ENCODE data around the gene NRGN.
"Not testable (repeated sequence)": the region's sequence is repeated elsewhere in the genome, so short reads cannot be mapped to it uniquely, and the experiment has no call there.

The NRGN gene

DNA sequence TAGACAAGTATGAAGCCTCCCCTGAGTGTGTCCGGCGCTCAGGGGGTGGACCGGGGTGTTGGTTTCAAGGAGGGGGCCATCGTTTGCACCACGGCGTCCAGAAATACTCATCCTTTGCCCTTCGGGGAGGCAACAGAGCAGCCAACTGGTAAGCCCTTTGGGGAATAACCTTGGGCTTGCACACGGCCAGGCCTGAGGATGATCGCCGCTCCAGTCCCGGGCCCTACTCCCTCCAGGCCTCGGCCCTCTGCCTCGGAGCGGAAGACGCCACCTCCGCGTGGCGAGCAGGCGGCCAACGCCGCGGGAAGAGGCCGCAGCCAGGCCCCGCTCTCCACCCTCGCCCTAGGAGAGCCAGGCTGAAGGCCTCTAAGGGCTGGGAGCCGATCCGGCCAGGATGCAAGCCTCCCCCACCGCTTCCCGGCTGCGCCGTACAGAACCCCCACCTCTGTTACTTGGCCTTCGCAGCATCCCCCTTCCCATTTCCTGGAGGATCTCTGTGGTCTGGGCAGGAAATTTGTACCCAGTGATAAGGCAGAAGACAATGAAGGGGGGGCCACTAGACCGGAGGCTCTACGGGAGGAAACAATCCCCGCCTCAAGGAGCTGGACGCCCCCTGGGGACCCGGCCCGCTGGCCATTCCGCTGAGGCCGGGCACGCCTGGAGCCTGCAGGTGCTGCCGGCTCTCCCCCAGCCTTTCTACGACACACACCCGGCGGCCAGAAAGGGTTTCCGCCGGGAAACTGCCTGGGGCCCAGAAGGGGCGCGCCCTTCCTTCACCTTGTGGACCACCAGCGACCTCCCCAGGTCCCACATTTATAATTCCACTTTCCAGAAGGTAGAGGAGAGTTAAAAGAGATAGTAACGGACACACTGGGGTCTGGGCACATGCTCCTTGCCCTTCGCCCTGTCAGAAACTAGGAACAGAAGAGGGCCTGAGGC lies 19.8 kb downstream of the NRGN start:
- DNase-seq = no peak

- DNase-seq = no peak
Measured at GRCh38 chr11:124760205-124760652, 20.5 kb downstream of the NRGN start.

GRCh38 chr11:124760806-124761205 lies 21.1 kb downstream of the NRGN start:
- no peak for DNase-seq

DNA sequence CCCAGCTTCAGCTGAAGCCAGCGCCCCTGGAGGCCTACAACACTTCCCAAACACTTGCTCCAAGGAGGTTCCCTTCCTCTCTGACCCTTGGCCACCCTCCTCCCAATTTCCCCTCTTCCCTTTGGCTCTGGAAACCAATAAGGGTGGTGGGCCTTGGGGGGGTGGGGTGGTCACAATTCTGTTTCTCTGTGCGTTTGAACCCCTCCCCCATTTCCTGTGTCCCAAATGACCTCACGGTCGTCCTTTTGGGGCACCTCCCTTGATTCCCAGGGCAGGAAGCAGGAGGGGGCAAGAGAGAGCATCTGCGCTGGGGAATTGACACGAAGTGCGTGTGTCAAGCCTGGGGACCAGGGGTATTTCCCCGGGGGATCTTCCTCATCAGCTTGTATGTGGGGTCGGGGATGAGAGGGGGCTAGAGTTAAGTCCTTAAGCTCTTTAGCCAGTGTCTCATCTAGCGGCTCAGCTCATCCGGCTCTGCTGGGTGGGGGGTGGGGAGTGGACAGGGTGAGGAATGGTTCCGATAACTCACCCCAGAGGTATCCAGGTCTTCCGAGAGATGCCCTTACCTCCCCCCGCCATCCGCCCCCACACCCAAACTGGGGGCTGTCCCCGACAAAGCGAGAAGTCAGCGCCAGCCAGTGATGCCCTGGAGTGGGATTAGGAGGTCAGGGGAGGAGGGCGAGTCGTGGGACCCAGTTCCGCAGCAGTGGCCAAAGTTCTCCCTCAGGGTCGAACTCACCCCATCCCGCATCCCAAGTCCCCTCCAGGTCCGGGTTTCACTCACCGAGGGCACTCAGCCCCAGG lies 21.8 kb downstream of the NRGN start:
- no peak for DNase-seq

GRCh38 chr11:124762105-124762623 lies 22.4 kb downstream of the NRGN start, which contains the start of gene ESAM:
TSS of gene ESAM (minus strand) at chr11:124762290. CDS start at chr11:124762154, 136 bp downstream.
- DNase-seq = no peak

- no peak for DNase-seq
Measured at GRCh38 chr11:124762624-124763155, 22.9 kb downstream of the NRGN start.

- peak; percentile 38 to 47 for DNase-seq
Measured at GRCh38 chr11:124763156-124763947, 23.6 kb downstream of the NRGN start.

DNA sequence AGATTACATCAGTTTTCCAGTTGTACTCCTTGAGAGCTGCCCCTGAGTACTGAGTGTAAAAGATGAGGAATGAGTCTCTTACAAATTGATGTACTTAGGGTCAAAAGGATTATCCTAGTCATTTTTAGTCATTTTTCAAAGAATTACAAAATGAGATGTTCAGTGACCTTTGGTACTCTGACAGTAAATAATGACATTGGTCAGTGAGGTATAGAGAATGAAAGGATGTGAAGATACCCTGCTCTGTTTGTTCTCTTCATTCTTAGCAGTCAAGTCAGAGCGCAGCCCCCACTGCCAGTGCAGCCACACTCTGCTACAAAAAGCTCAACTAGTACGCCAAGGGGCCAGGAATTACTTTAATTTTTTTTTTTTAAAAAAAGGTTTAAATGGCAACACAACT lies 26.4 kb downstream of the NRGN start:
- no peak for DNase-seq

- DNase-seq = no peak
Measured at GRCh38 chr11:124768914-124769313, 29.2 kb downstream of the NRGN start.

GRCh38 chr11:124769806-124770774 lies 30.3 kb downstream of the NRGN start:
- DNase-seq = no peak

DNA sequence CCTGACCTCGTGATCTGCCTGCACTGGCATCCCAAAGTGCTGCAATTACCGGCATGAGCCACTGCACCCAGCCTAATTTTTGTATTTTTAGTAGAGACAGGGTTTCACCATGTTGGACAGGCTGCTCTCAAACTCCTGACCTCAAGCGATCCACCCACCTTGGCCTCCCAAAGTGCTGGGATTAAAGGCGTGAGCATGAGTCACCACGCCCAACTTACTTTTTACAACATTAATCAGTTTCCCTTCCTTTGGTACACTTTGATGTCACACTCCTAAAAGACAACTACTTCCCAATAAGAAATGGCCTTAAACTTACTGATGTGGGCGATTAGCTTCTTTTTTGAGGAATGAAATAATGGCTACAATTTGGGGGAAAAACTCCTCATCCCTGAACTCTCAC lies 31.2 kb downstream of the NRGN start:
- not testable (repeated sequence) for DNase-seq

- no peak for DNase-seq
Measured at GRCh38 chr11:124776865-124777645, 37.3 kb downstream of the NRGN start.

DNA sequence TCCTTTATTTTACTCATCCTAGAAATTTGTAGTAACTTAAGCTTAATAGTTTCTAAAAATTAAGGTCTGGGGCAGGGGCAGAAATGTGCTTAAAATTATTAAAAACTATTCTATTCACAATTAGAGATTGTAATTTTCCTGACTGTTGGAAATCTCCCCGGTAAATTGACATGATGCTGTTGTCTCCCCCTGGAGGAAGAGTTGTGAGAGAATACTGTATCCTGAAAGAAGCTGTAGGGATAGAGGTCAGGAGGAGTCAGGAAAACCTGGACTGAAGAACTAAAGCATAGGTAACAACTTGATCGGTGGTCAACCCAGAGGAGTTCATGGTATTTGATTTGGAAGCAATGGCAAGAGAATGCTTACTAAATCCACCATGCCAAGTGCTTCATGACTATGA lies 38.5 kb downstream of the NRGN start:
- no peak for DNase-seq

DNA sequence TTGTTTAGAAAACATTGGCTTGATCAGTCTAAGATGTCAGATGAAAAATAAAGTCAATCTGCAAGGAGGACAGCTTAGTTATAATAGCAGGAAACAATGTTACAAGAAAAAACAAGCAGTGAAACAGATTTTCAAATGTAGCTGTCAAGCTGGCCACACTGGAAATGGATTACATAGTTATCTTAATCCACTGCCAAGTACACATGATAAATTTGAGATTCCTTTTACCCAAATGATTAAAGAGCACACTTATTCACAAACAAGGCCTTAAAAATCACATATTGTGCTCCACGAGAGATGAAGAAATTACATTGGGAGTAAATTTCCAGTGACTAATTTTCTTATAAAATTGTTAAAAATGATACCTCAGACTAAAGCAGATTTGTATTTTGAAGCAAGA lies 39.8 kb downstream of the NRGN start:
- no peak for DNase-seq

DNA sequence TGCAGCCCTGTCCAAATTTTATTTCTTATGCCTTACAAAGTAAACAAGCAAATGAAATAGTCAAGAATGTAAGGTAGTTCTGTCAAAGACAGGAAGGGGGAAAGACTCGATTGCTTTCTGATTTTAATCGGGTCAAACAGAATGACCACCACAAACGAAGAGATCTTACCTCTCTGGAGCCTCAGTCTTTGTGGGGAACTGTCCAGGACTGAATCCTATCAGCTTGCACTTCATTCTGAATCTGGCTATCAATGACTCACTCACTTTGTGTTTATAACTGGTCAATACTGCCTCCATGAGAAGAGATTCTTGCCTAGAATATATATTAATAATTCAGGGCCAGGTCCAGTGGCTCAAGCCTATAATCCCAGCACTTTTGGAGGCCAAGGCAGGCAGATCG lies 43.3 kb downstream of the NRGN start:
- no peak for DNase-seq

GRCh38 chr11:124784051-124784450 lies 44.3 kb downstream of the NRGN start:
- no peak for DNase-seq

GRCh38 chr11:124788521-124788920 lies 48.8 kb downstream of the NRGN start:
- no peak for DNase-seq

DNA sequence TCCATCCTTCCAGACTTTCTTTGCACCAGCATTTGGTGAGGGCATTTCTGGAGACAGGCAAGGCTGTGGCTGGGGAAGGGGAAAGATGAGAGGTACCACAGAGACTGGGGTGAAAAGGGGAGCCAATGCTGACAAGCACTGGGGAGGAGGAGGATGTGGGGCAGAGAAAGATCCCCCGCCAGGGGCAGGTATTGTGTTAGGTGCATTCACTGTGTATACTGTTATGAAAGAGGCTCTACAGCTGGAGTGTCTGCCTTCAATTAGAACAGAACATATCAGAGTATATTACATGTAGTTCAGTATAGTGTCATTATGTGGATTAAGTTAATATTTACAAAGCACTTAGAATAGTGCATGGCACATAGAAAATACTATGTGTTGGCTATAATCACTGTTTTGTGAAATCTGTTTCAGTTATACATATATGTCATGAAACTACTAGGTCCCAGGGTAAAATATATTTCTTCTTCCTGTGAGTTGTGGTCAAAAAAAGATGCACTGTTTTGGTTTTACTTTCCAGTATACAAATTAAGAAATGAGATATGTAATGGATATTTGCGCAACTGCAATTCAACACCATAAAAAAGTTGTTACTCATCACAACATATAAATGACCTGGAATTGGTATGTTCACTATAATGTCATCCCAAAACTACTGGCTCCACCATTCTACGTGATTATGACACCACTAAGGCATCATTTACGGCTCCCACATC lies 52.0 kb downstream of the NRGN start:
- DNase-seq = no peak

- no peak for DNase-seq
Measured at GRCh38 chr11:124793466-124794278, 53.9 kb downstream of the NRGN start.

All from hippocampal formation (tissue), 2 donors.